Ecto neural progenitor cell (in vitro differentiated cells): ENCODE measurements around the gene COL23A1.
"Not testable (repeated sequence)": the region's sequence is repeated elsewhere in the genome, so short reads cannot be mapped to it uniquely, and the experiment has no call there.

Source experiments
- DNase-seq: peaks from one replicate; pipeline ENCODE4 v3.0.0-alpha.2; 2018; ENCODE audit warnings: low spot score

COL23A1 gene

GRCh38 chr5:178322736-178323540 is 267.3 kb downstream of the COL23A1 start:
- DNase-seq = no peak

GRCh38 chr5:178320281-178320855 is 269.8 kb downstream of the COL23A1 start:
- DNase-seq = no peak

DNA sequence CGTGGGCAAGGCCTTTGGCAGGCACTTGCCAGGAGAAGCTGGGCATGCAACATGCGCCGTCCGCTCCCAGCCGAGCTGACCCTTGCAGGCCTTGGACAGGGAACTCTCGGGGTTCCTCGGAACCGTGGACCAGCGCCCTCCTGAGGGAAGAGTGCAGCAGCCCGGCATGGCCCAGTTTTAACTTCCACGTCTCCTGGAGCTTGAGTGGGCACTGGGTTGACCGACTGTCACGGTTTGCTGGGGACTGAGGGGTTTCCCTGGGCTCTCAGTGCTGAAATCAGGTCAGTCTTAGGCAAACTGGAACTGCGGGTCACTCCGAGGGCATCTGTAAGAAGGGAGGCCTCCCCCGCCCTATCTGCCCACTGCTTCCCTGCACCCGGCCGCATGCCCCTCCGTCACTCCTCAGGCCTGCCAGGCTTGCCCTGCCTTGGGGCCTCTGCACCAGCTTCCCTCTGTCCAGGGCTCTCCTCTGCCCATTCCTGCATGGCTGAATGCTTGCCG is 270.6 kb downstream of the COL23A1 start:
- no peak for DNase-seq

DNA sequence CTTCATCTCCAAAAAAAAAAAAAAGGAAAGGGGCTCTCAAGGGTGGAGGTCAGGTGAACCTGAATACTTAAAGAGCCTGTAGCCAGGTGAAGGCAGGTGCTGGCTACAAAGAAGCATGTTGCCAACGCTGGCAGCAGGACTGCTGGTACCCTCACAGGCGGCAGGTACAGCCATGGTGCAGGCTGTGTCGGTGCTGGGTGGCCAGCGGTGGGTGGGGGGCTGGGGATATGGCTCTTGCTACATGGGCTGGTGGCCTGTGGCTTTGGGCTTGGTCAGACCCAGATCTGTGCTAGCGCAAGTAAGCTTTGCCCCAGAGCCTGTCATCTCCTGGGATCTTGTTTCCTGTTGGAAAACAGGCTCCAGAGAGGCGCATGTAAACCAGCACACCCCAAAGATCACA is 271.3 kb downstream of the COL23A1 start:
- DNase-seq = no peak

DNA sequence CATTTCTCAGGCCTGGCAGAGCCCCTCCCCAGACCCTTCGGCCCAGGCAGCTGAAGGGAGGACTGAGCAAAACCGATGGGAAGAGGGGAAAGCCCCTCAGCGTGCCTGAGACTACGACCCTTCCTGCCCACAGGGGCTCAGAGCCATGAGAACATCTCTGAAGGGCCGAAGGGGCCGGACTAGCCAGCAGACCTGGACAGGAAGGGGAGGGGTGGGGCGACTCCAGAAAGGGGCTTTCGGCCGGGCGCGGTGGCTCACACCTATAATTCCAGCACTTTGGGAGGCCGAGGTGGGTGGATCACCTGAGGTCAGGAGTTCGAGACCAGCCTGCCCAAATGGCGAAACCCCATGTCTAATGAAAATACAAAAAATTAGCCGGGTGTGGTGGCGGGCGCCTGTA is 271.8 kb downstream of the COL23A1 start:
- no peak for DNase-seq

- not testable (repeated sequence) for DNase-seq
Observed at GRCh38 chr5:178317727-178318126, 272.5 kb downstream of the COL23A1 start.

DNA sequence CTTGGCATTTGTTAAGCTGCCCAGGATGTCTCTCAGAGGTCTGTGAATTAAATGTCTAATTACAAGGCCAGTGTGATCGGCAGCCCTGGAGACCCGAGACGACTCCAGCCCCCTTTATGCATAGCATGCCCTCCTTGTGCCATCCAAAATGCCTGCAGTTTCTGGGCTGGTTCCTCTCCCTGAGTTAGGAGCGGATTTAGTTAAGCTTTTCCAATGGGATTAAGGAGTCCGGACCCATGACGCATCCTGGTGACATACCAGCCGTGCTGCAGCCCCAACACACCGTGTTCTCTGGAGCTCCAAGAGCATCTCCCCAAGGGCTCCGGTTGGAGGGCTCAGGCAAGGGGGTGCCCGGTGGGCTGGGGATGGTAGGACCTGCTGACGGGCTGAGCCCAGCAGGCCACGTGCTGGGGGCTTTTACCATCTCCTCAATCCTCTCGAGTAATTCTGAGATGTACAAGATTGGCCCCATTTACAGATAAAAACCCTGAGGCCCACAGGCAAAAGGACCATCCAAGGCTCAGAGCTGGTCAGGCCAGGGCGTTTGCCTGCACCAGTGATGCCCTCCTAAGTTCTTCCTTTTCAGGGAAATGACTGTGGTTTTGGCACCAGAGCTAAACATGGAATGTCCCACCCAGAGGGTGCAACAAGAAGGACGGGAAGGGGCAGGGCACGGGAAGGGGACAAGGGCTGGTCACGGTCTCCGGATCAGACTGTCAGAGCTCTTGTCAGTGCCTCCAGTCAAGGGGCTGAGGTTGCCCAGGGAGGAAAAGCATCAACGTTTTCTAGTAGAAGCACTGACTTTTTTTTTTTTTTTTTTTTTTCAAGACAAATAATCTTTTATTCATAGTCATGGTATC is 275.0 kb downstream of the COL23A1 start:
- DNase-seq = no peak

GRCh38 chr5:178314061-178314660 is 276.0 kb downstream of the COL23A1 start:
- no peak for DNase-seq

GRCh38 chr5:178313316-178313715 is 276.9 kb downstream of the COL23A1 start:
- no peak for DNase-seq

DNA sequence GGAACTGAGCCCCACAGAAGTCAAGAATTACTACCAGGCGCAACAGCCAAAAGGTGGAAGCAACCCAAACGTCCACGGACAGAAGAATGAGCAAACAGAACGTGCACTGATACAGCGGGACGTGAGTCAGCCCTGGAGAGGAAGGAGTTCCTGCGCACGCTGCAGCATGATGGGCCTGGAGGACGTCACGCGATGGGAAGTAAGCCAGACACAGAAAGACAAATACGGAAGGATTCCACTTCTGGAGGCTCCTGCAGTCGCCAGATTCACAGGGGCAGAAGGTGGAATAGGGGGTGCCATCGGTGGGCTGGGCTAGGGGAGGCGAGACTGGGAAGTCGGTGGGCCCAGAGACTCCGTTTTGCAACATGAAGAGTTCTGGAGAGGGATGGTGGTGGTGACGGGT is 277.3 kb downstream of the COL23A1 start:
- DNase-seq = no peak

DNA sequence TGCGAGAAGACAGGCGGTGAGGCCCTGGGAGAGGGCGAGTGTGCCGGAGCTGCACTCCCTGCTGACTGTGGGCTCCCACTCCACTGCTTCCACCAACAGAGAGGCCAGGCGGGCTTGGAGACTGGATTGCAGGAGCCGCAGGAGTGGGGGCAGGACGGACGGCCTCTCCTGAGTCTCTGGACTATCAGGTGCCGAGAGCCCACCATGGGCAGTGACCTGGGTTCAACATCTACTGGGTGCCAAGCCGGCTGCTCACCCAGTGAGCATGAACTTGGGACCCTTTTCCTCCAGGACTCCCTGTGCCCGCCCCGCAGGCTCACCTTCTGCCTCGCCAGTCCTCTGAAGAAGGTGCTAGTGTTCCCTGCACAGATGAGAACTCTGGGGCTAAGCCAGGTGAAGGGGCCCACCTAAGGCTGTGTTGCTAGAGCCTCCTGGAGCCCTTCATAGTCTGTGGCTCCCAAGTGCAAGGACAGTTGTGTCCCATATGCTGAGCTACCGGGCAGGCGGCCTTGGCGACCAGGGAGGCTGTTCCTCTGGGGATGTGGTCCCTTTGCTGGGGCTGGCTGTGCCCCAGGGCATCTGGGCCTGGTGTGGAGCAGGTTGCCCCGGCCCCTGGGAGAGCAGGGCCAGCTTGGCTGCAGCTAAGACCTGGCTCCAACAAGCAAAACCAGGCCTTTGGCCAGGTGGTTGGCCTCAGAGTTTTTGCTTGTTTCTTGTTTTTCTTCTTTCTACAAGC is 279.9 kb downstream of the COL23A1 start:
- DNase-seq = no peak

DNA sequence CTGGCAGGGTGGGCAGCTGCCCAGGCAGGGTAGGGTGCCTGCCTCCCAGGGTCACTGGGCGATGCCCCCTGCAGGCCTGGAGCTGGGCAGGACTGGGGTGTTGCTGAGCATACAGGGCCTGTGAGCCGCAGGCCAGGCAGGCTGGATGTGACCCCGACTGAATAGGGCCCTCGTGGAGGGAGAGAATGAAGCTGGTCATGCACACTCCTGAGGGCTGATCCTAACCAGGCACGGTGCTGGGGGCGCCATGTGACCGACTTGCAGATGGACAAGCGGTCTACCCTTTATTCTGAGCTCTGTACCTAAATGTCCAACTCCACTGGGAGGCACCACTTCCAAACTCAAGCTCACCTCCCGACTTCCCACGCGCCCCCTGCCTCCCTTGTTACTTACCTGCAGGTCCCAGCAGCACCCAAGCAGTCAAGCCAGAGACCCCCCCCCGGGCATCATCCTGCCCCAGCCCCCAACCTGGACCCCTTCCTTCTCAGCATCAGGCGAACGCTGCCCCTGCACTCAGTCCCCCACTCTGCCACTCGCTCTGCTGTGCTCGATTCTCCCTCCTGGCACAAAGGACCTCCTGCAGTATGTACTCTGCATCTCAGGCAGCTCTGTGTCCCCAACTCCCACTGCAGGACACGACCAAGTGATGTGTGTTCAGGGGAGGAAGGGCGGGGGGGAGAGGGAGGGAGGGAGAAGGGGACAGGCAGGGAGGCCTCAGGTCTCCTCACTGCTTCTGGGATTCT is 280.8 kb downstream of the COL23A1 start:
- DNase-seq = no peak

DNA sequence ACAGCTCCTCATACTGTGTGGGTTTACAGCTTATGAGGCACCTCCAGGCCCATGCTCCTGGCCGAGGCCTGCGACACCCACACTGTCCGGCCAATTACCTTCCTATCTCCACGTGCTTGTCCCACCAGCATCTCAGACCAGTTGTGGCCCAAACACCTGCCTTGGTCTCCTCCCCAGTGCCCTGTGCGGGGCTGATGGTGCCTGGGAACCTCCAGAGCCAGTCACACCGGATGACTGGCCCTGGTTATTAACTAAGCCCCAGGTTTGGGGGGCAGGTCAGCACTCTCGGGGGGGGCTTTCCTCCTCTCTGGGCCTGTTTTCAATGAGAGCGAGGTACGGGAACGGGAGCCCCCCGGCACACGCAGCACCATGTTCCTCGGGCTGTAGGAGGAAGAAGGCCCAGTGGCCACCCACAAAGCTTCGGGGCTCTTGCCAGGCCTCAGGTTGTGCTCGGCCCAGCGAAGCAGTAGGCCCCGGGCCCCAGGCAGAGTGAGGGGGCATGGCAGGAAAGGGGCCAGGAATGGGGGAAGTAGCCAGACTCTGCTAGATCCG is 281.6 kb downstream of the COL23A1 start:
- no peak for DNase-seq

- no peak for DNase-seq
Observed at GRCh38 chr5:178307267-178308045, 282.7 kb downstream of the COL23A1 start.

DNA sequence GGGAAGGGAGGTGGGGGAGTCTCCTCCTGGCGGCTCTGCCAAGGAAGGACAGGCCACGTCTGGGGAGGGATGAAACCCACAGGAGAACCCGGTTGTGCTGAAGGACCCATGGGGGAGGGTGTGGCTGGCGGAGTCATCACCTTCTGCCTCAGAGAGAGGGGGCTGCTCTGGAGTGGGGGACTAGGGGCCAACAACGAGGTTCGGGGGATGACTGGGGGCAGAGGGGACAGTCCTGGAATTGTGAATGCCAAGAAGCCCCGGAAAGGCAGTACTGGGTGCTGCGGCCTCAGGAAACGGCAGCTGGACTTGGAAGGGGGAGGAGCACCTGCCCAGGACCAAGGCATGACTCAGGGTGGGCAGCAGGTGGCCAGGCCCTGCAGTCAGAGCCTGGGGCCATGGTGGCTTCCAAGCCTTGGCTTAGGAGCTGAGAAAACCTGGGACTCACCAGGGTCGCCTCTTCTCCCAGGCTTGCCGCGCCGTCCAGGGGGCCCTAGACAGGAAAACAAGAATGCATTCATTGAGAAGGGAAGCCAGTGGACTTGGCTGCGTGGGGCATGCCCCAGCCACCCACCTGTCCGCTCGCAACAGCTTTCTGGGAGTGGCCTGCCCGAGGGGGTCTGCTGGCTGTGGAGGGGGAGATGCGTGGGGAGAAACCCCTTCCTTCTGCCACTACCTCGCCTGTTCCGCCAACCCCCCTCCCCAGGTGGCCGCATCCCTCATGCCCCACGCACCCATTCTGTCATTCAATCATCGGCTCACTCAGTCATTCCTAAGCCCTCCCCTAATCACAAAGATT is 283.6 kb downstream of the COL23A1 start:
- DNase-seq = no peak

GRCh38 chr5:178305801-178306200 is 284.4 kb downstream of the COL23A1 start:
- DNase-seq = no peak

DNA sequence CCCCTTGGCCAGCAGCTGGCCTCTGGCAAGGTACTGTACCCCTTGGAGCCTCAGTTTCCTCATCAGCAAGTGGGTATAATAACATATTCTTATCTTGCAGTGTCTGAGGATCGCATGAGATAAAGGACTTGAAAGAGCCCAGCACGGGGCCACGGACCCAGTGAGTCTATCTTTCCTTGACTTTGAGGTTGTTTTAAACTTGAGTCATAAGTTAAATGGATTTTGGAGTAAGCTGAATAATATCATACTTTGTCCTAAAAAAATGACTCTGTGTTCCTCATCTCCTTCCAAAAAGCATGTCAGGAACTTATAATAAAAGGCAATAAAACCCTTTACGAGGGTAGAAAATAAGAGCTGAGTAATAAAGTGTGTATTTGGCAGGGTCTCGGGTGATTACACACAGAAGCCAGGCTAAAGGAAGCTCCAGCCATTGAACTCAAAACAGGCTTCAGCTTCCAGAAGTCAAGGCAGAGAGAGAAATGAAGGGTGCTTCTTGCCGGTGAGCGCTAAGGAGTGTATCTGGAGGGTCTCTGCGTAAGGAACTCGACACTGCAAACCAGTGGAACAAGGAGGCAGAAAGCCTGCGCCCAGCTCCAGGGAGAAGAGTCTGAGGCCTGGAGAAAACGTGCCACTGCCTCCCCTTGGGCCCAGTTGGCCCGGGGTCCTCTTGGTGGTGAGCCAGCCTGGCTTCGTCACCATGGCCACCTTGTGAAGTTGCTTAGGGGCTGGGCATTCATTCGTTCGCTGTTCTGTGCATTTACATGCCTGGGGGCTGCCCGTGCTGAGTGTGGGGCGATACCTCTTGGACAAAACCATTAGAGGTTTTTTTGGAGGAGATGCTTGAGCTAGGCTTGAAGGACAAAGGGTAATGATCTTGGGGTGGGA is 285.2 kb downstream of the COL23A1 start:
- DNase-seq = no peak

DNA sequence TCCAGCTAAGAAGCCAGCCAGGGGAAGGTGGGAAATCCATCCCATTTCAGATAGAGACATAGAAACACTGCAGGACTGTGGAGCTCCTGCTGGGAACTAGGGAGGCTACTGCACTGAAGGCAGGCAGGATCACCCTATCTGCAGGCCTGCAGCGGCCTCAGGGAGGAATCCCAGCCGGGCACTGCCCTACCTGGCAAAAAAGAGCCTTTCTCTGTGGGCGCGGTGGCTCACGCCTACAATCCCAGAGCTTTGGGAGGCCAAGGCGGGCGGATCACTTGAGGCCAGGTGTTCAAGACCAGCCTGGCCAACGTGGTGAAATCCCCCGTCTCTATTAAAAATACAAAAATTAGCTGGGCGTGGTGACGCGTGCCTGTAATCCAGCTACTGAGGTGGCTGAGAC is 286.2 kb downstream of the COL23A1 start:
- DNase-seq = no peak
